HCT116 (cell line): ENCODE measurements around the gene ADAMTS4. TPM values are rescaled to one million over a fixed set of nuclear protein-coding genes. Genes with fewer than 3 reads are reported as not detected.

Experiments
- ATAC-seq: fragments of 200-7000 bp; cut with Tn5 transposase; 2 replicates; pipeline ENCODE4 v1.9.1; 2020; ENCODE audit warnings: mild to moderate bottlenecking, moderate library complexity
- BruUV-seq: library from RNA; stranded (reverse); fragments of 400-500 nt; replicated peaks from 2 replicates; lab custom pipeline; 2021; lab: Mats Ljungman, UMichigan
- CTCF ChIA-PET: fragments of 300-600 bp; sonication (Branson Sonifier 250); formaldehyde crosslinking; loops from one replicate; lab custom pipeline; 2021; ENCODE audit warnings: antibody characterized with exemption; lab: Charles Lee
- POLR2A ChIA-PET: fragments of 300-600, 350-600 bp; sonication (Branson Sonifier 250); formaldehyde crosslinking; loops from one replicate; lab custom pipeline; 2021; ENCODE audit warnings: antibody characterized with exemption; lab: Charles Lee
- RAD21 ChIA-PET, 2 experiments: fragments of 300-600 bp; sonication (Branson Sonifier 250); formaldehyde crosslinking; loops; one replicate each; lab custom pipeline; 2023; ENCODE audit warnings: low total read pairs in 2 of 2; ENCODE audit not compliant: uncharacterized antibody in 2 of 2, unreplicated experiment in 2 of 2, low non-redundant PET in 1 of 2; lab: Charles Lee
- DNase-seq: peaks from one replicate; pipeline ENCODE4 v3.0.0-alpha.2; 2010; ENCODE audit warnings: low read depth, low spot score
- H2AFZ ChIP-seq: fragments of 200-600 bp; shearing (Covaris generic), sonication (generic); 2 replicates; pipeline ENCODE4 v1.6.1; 2017; ENCODE audit warnings: low read depth, mixed run types, mixed read lengths, antibody characterized with exemption, low read length; ENCODE audit not compliant: poor library complexity, severe bottlenecking
- H3K27ac ChIP-seq: 2 replicates; pipeline ENCODE4 v1.5.1; 2012; ENCODE audit warnings: low read depth, low read length
- H3K27me3 ChIP-seq: fragments of 200-600 bp; sonication (generic); 2 replicates; pipeline ENCODE4 v1.6.1; 2016; ENCODE audit warnings: mixed run types, low read length, mixed read lengths; ENCODE audit not compliant: insufficient read depth
- H3K36me3 ChIP-seq, 2 experiments: fragments of 200-500 bp in 1 of 2; fragments of 200-600 bp in 1 of 2; sonication (Bioruptor generic) in 1 of 2; sonication (generic) in 1 of 2; 2 replicates each; pipeline versions ENCODE4 v1.5.1 to v1.6.1; 2014 to 2016; ENCODE audit warnings: low read length in 2 of 2, inconsistent platforms in 1 of 2, mixed read lengths in 1 of 2, mixed run types in 1 of 2; ENCODE audit not compliant: insufficient read depth in 2 of 2, control insufficient read depth in 1 of 2
- H3K4me1 ChIP-seq, 2 experiments: fragments of 200-600 bp in 1 of 2; sonication (generic) in 1 of 2; 2 replicates each; pipeline versions ENCODE4 v1.5.1 to v1.6.1; 2012 to 2017; ENCODE audit warnings: low read length in 2 of 2, inconsistent platforms in 1 of 2, mild to moderate bottlenecking in 1 of 2, mixed read lengths in 1 of 2, mixed run types in 1 of 2, moderate library complexity in 1 of 2; ENCODE audit not compliant: insufficient read depth in 2 of 2, control insufficient read depth in 1 of 2
- H3K4me2 ChIP-seq: fragments of 200-600 bp; sonication (generic); 2 replicates; pipeline ENCODE4 v1.6.1; 2017; ENCODE audit warnings: mixed run types, low read length, mixed read lengths
- H3K4me3 ChIP-seq, 2 experiments: fragments of 200-600 bp in 1 of 2; sonication (generic) in 1 of 2; replicated peaks in 1 of 2; 2 replicates each; pipeline ENCODE4 v1.5.1; 2011 to 2016; ENCODE audit warnings: low read length in 2 of 2, control low read depth in 1 of 2, low read depth in 1 of 2, mild to moderate bottlenecking in 1 of 2, mixed read lengths in 1 of 2, mixed run types in 1 of 2
- H3K79me2 ChIP-seq: fragments of 200-600 bp; sonication (generic); 2 replicates; pipeline ENCODE4 v1.6.1; 2017; ENCODE audit warnings: mild to moderate bottlenecking, mixed run types, low read length, moderate library complexity, mixed read lengths; ENCODE audit not compliant: insufficient read depth
- H3K9ac ChIP-seq: fragments of 200-600 bp; sonication (generic); 2 replicates; pipeline ENCODE4 v1.6.1; 2016; ENCODE audit warnings: low read length, mixed read lengths
- H3K9me2 ChIP-seq: fragments of 200-600 bp; sonication (generic), shearing (Covaris generic); 2 replicates; pipeline ENCODE4 v1.6.1; 2017; ENCODE audit warnings: mixed run types, mild to moderate bottlenecking, moderate library complexity; ENCODE audit not compliant: insufficient read depth
- H3K9me3 ChIP-seq, 2 experiments: fragments of 200-500 bp in 1 of 2; fragments of 200-600 bp in 1 of 2; sonication (Bioruptor generic) in 1 of 2; sonication (generic) in 1 of 2; 2 replicates each; pipeline ENCODE4 v1.6.1; 2014 to 2017; ENCODE audit warnings: low read length in 2 of 2, mixed read lengths in 2 of 2, inconsistent platforms in 1 of 2, low read depth in 1 of 2, mild to moderate bottlenecking in 1 of 2, mixed run types in 1 of 2, moderate library complexity in 1 of 2; ENCODE audit not compliant: control insufficient read depth in 1 of 2, insufficient read depth in 1 of 2
- H4K20me1 ChIP-seq: fragments of 200-600 bp; sonication (generic), shearing (Covaris generic); 2 replicates; pipeline ENCODE4 v1.6.1; 2017; ENCODE audit warnings: mixed run types, mild to moderate bottlenecking, moderate library complexity; ENCODE audit not compliant: insufficient read depth
- CTCF ChIP-seq, 3 experiments: fragments of 200-600 bp in 1 of 3; sonication (generic) in 1 of 3; IDR thresholded peaks in 2 of 3; conservative IDR thresholded peaks in 1 of 3; 2 replicates each; pipeline ENCODE4 v1.5.1; 2012 to 2017; ENCODE audit warnings: low read depth in 2 of 3, low read length in 2 of 3, antibody characterized with exemption in 1 of 3, borderline replicate concordance in 1 of 3, control low read depth in 1 of 3, mild to moderate bottlenecking in 1 of 3, mixed read lengths in 1 of 3, mixed run types in 1 of 3, moderate library complexity in 1 of 3; ENCODE audit not compliant: insufficient read depth in 1 of 3
- RAD21 ChIP-seq: IDR thresholded peaks from 2 replicates; pipeline ENCODE4 v1.6.1; 2012; ENCODE audit warnings: low read depth, mild to moderate bottlenecking
- YY1 ChIP-seq: IDR thresholded peaks from 2 replicates; pipeline ENCODE4 v1.6.1; 2011; ENCODE audit warnings: low read length, low read depth, moderate library complexity, mild to moderate bottlenecking; ENCODE audit not compliant: insufficient replicate concordance; ENCODE audit errors: extremely low read depth
- ZBTB33 ChIP-seq: IDR thresholded peaks from 2 replicates; pipeline ENCODE4 v1.6.1; 2011; ENCODE audit warnings: mild to moderate bottlenecking, low read length, moderate library complexity; ENCODE audit not compliant: insufficient replicate concordance; ENCODE audit errors: extremely low read depth
- intact Hi-C: fragments of 100-400 bp; cut with micrococcal nuclease; formaldehyde crosslinking; loops from 2 replicates; pipeline ENCODE4 v1.10.0; 2022
- total RNA-seq: library from RNA; stranded (reverse); gene quantifications from one replicate; pipeline ENCODE4 v1.2.1, GENCODE V29; 2021; ENCODE audit not compliant: unreplicated experiment

The ADAMTS4 gene
- total RNA-seq, 1 experiment from 2014 or later = not detected

GRCh38 chr1:161209790-161210409 is 11.0 kb upstream of the ADAMTS4 start:
- Histone ChIP-seq H3K4me1 (peaks cover 0 to 10% of the 10 kb centered on the region in 2 experiments; a peak in 2 of 4 replicates), H3K79me2 (peaks cover 5% of the 10 kb centered on the region; the same call in 1 of the 2 replicates), H3K4me2 (no peak overlapping the region), H3K27me3 (no peaks in the 10 kb centered on the region), H3K4me3 (no peak overlapping the region), H4K20me1 (no peaks in the 10 kb centered on the region), H3K9ac (no peak overlapping the region), H3K27ac (no peak overlapping the region), H3K9me3 (no peaks in the 10 kb centered on the region), H2AFZ (no peak overlapping the region), H3K9me2 (no peaks in the 10 kb centered on the region), H3K36me3 (peaks cover 63 to 64% of the 10 kb centered on the region in 2 experiments)
- peak; percentile 99 for ATAC-seq
- TF ChIP-seq RAD21 = peak; percentile 87
- peak; percentile 82 to 96 (median 94) for TF ChIP-seq CTCF (IDR thresholded peaks at IDR 0.05 in 2 of 3, conservative IDR thresholded peaks at IDR 0.05 in 1 of 3; ENCODE audit: borderline replicate concordance in 1 of 3, insufficient read depth in 1 of 3, low read depth in 2 of 3, low read length in 2 of 3)
- peak; percentile 43 for TF ChIP-seq YY1
- TF ChIP-seq ZBTB33 = no peak
- no TSS peak for BruUV-seq
- intact Hi-C loops = loop anchor here (1.0 kb wide), 1 partner anchor 172 kb away; no protein-coding TSS in a partner anchor
- peak; percentile 61 for DNase-seq
- POLR2A ChIA-PET = interaction anchor here (1.6 kb wide), 1 partner anchor 8 kb away, joined by 4 read pairs; the partner anchor contains the start of gene NDUFS2
- CTCF ChIA-PET = interaction anchor here (0.9 to 3.5 kb wide), 4 partner anchors 16 to 827 kb away, joined by 3 to 13 read pairs (median 4); partner anchors contain the start of gene TOMM40L
- RAD21 ChIA-PET = interaction anchor here in 1 of 2 experiments (1.0 kb wide), 1 partner anchor 82 kb away, joined by 3 read pairs; no protein-coding TSS in a partner anchor
